PC-3 (cell line): ENCODE results near the gene CCM2.

Experiments
- CTCF ChIP-seq: fragments of 300-600 bp; sonication (generic); conservative IDR thresholded peaks from 2 replicates; pipeline ENCODE4 v1.5.1; 2017; ENCODE audit warnings: antibody characterized with exemption, low read depth, mild to moderate bottlenecking, low read length
- EZH2 ChIP-seq: fragments of 300-600 bp; sonication (generic); IDR thresholded peaks from one replicate; pipeline ENCODE4 v1.6.1; 2017; ENCODE audit warnings: antibody characterized with exemption, mild to moderate bottlenecking, low read length; ENCODE audit not compliant: unreplicated experiment

DNA sequence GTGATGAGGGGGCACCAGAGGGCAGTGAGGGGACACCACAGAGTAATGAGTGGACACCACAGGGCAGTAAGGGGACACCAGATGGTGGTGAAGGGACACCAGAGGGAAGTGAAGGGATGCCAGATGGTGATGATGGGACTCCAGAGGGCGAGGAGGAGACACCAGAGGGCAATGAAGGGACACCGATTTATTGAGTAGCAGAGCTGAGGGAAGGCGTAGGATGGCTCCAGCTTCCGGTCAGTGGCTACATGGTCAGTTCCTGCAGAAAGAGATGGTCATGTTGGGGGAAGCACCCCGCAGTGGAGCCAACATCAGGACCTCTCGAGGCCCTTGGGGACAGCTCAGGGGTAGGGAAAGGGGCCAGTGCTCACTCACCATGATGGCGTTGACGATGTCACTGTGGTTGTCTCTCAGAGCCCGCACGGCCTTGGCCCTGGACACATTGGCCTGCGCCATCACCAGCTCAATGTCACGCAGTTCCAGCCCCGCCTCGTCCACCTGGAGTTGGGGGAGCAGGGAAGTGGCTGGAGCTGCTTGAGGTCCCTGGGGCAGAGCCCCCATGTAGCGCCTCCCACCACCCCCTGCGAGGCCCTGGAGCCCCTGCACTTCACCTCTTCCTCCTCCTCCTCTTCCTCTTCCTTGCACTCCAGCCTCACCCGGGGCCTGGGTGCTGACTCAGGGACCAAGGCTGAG, 80.4 kb downstream of the CCM2 start:
- no peak for TF ChIP-seq EZH2
- no peak for TF ChIP-seq CTCF
